OCI-LY1 (cell line): Measurements from ENCODE around the gene CCN6.

Experiments used
- H2AFZ ChIP-seq: fragments of 200-600 bp; sonication (generic), shearing (Covaris generic); 2 replicates; pipeline ENCODE4 v1.6.0; 2014; ENCODE audit warnings: antibody characterized with exemption, mild to moderate bottlenecking, low read length
- H3F3A ChIP-seq: fragments of 200-600 bp; sonication (generic), shearing (Covaris generic); 2 replicates; pipeline ENCODE4 v1.6.0; 2014; ENCODE audit warnings: mild to moderate bottlenecking, antibody characterized with exemption, low read length, moderate library complexity; ENCODE audit not compliant: insufficient read depth
- H3K27ac ChIP-seq: fragments of 200-600 bp; sonication (generic); 2 replicates; pipeline ENCODE4 v1.5.1; 2014; ENCODE audit warnings: low read length, mixed run types, mild to moderate bottlenecking, low read depth; ENCODE audit not compliant: poor library complexity, severe bottlenecking
- H3K27me3 ChIP-seq: fragments of 200-600 bp; sonication (generic); 2 replicates; pipeline ENCODE4 v1.6.0; 2014; ENCODE audit warnings: antibody characterized with exemption, mild to moderate bottlenecking, low read length, moderate library complexity; ENCODE audit not compliant: insufficient read depth
- H3K36me3 ChIP-seq: fragments of 200-600 bp; sonication (generic); 2 replicates; pipeline ENCODE4 v1.6.1; 2014; ENCODE audit warnings: mild to moderate bottlenecking, antibody characterized with exemption, low read length, moderate library complexity, mixed read lengths; ENCODE audit not compliant: insufficient read depth
- H3K4me1 ChIP-seq: fragments of 200-600 bp; sonication (generic); 2 replicates; pipeline ENCODE4 v1.5.1; 2014; ENCODE audit warnings: mild to moderate bottlenecking, low read length, moderate library complexity; ENCODE audit not compliant: insufficient read depth, severe bottlenecking
- H3K4me2 ChIP-seq: fragments of 200-600 bp; sonication (generic), shearing (Covaris generic); 2 replicates; pipeline ENCODE4 v1.6.1; 2014; ENCODE audit warnings: low read length
- H3K4me3 ChIP-seq: fragments of 200-600 bp; sonication (generic); 2 replicates; pipeline ENCODE4 v1.5.1; 2014; ENCODE audit warnings: low read length, low read depth, mild to moderate bottlenecking, mixed read lengths; ENCODE audit not compliant: poor library complexity, severe bottlenecking
- H3K79me2 ChIP-seq: fragments of 200-600 bp; shearing (Covaris generic); 2 replicates; pipeline ENCODE4 v1.6.1; 2016; ENCODE audit warnings: mixed run types, low read length, mixed read lengths; ENCODE audit not compliant: insufficient read depth
- H3K9ac ChIP-seq: fragments of 200-600 bp; sonication (generic), shearing (Covaris generic); 2 replicates; pipeline ENCODE4 v1.6.1; 2014; ENCODE audit warnings: mild to moderate bottlenecking, low read length, mixed read lengths
- H3K9me2 ChIP-seq: fragments of 200-600 bp; sonication (generic), shearing (Covaris generic); 2 replicates; pipeline ENCODE4 v1.6.1; 2014; ENCODE audit warnings: low read depth, mild to moderate bottlenecking, low read length, mixed read lengths
- H3K9me3 ChIP-seq: fragments of 200-600 bp; shearing (Covaris generic); 2 replicates; pipeline ENCODE4 v1.6.1; 2014; ENCODE audit warnings: low read length, mixed read lengths
- H4K20me1 ChIP-seq: fragments of 200-600 bp; sonication (generic), shearing (Covaris generic); 2 replicates; pipeline ENCODE4 v1.6.0; 2016; ENCODE audit warnings: mild to moderate bottlenecking, low read length; ENCODE audit not compliant: insufficient read depth
- CTCF ChIP-seq: fragments of 200-600 bp; sonication (generic), shearing (Covaris generic); IDR thresholded peaks from 2 replicates; pipeline ENCODE4 v1.5.1; 2017; ENCODE audit warnings: mild to moderate bottlenecking, antibody characterized with exemption, low read length, moderate library complexity, mixed read lengths
- EZH2 ChIP-seq: fragments of 200-600 bp; sonication (generic), shearing (Covaris generic); IDR thresholded peaks from 2 replicates; pipeline ENCODE4 v1.8.0; 2017; ENCODE audit warnings: borderline replicate concordance, mixed run types, mild to moderate bottlenecking, antibody characterized with exemption, low read length, moderate library complexity, mixed read lengths

Gene CCN6

GRCh38 chr6:112022749-112023148, 31.2 kb upstream of the CCN6 start:
- no peaks in the 10 kb centered on the region for H3K36me3 ChIP-seq
- H4K20me1 ChIP-seq, result no peaks in the 10 kb centered on the region
- no peak overlapping the region for H2AFZ ChIP-seq
- no peak for TF ChIP-seq CTCF
- no peak for TF ChIP-seq EZH2
- H3K4me1 ChIP-seq, result no peaks in the 10 kb centered on the region
- no peak overlapping the region for H3K4me3 ChIP-seq
- no peak overlapping the region for H3K4me2 ChIP-seq
- no peaks in the 10 kb centered on the region for H3K9me3 ChIP-seq
- no peak overlapping the region for H3K9ac ChIP-seq
- no peaks in the 10 kb centered on the region for H3K9me2 ChIP-seq
- no peak overlapping the region for H3K27ac ChIP-seq
- H3K79me2 ChIP-seq, result no peaks in the 10 kb centered on the region
- no peaks in the 10 kb centered on the region; the same call in 1 of the 2 replicates for H3K27me3 ChIP-seq
- no peaks in the 10 kb centered on the region for H3F3A ChIP-seq

- Histone ChIP-seq H3K4me1 (no peaks in the 10 kb centered on the region), H3K36me3 (no peaks in the 10 kb centered on the region), H3K27me3 (no peaks in the 10 kb centered on the region; the same call in 1 of the 2 replicates), H3K9ac (no peak overlapping the region), H3K9me3 (no peaks in the 10 kb centered on the region), H2AFZ (no peak overlapping the region), H3K27ac (no peak overlapping the region), H3K9me2 (no peaks in the 10 kb centered on the region), H3K79me2 (no peaks in the 10 kb centered on the region), H3F3A (no peaks in the 10 kb centered on the region), H3K4me2 (no peak overlapping the region), H3K4me3 (no peak overlapping the region), H4K20me1 (no peaks in the 10 kb centered on the region)
- TF ChIP-seq EZH2 (no peak), CTCF (no peak)
Observed at GRCh38 chr6:112024464-112024863, 29.4 kb upstream of the CCN6 start.

- Histone ChIP-seq H3K9me3 (no peaks in the 10 kb centered on the region), H3K27me3 (no peaks in the 10 kb centered on the region), H3K4me1 (no peaks in the 10 kb centered on the region), H3K79me2 (no peaks in the 10 kb centered on the region), H3K9ac (no peak overlapping the region), H3K36me3 (no peaks in the 10 kb centered on the region), H4K20me1 (no peaks in the 10 kb centered on the region), H3K9me2 (no peaks in the 10 kb centered on the region), H3K4me2 (no peak overlapping the region), H3K27ac (no peak overlapping the region), H2AFZ (no peak overlapping the region), H3F3A (no peaks in the 10 kb centered on the region), H3K4me3 (no peak overlapping the region)
- no peak for TF ChIP-seq CTCF
Observed at GRCh38 chr6:112026933-112027332, 27.0 kb upstream of the CCN6 start.
